ENCODE data around the gene DCUN1D1. TPM values are rescaled to one million over a fixed set of nuclear protein-coding genes. Genes with fewer than 3 reads are reported as not detected.

The DCUN1D1 gene
- total RNA-seq, 2 donors from 2014 or later, result 13.4 to 26.6 TPM

- Histone ChIP-seq H3K27ac (no peak overlapping the region), H3K9me3 (no peaks in the 10 kb centered on the region), H3K4me1 (ENCODE audit: control insufficient read depth in 1 of 2, low read depth in 2 of 2) (peaks cover 3 to 8% of the 10 kb centered on the region in 2 donors), H3K27me3 (replicated peaks; ENCODE audit: insufficient read depth) (no peaks in the 10 kb centered on the region), H3K4me3 (no peak overlapping the region), H3K36me3 (no peaks in the 10 kb centered on the region)
- no peak for ATAC-seq (ENCODE audit: insufficient number of reproducible peaks, low FRiP score, low read depth)
- no peak for TF ChIP-seq CTCF (IDR thresholded peaks at IDR 0.05)
- no peak for DNase-seq (ENCODE audit: low spot score)
Measured at GRCh38 chr3:182921665-182922355, 58.5 kb downstream of the DCUN1D1 start.

GRCh38 chr3:182920515-182921084 lies 59.7 kb downstream of the DCUN1D1 start:
- Histone ChIP-seq H3K27me3 (replicated peaks; ENCODE audit: insufficient read depth) (no peaks in the 10 kb centered on the region), H3K9me3 (no peaks in the 10 kb centered on the region), H3K27ac (peak overlapping the region in 1 of 2 donors; percentile 49), H3K36me3 (no peaks in the 10 kb centered on the region), H3K4me3 (no peak overlapping the region), H3K4me1 (ENCODE audit: control insufficient read depth in 1 of 2, low read depth in 2 of 2) (peaks cover 3 to 6% of the 10 kb centered on the region in 2 donors)
- ATAC-seq (ENCODE audit: insufficient number of reproducible peaks, low FRiP score, low read depth), result no peak
- no peak for DNase-seq (ENCODE audit: low spot score)
- no peak for TF ChIP-seq CTCF (IDR thresholded peaks at IDR 0.05)

GRCh38 chr3:182919866-182920357 lies 60.4 kb downstream of the DCUN1D1 start:
- ATAC-seq (ENCODE audit: insufficient number of reproducible peaks, low FRiP score, low read depth) (no peak), DNase-seq (ENCODE audit: low spot score) (no peak)
- Histone ChIP-seq H3K36me3 (no peaks in the 10 kb centered on the region), H3K9me3 (no peaks in the 10 kb centered on the region), H3K27me3 (replicated peaks; ENCODE audit: insufficient read depth) (no peaks in the 10 kb centered on the region), H3K4me3 (no peak overlapping the region), H3K27ac (peak overlapping the region in 1 of 2 donors; percentile 49), H3K4me1 (ENCODE audit: control insufficient read depth in 1 of 2, low read depth in 2 of 2) (peaks cover 0 to 3% of the 10 kb centered on the region in 2 donors)
- TF ChIP-seq CTCF (IDR thresholded peaks at IDR 0.05), result no peak

GRCh38 chr3:182917134-182917533 lies 63.2 kb downstream of the DCUN1D1 start:
- H3K36me3 ChIP-seq, result peaks cover 10% of the 10 kb centered on the region
- TF ChIP-seq CTCF (IDR thresholded peaks at IDR 0.05), result no peak
- peaks cover 0 to 3% of the 10 kb centered on the region in 2 donors for H3K4me1 ChIP-seq (ENCODE audit: control insufficient read depth in 1 of 2, low read depth in 2 of 2)
- H3K27me3 ChIP-seq (replicated peaks; ENCODE audit: insufficient read depth), result no peaks in the 10 kb centered on the region
- H3K9me3 ChIP-seq, result no peaks in the 10 kb centered on the region
- DNase-seq (ENCODE audit: low spot score) (no peak), ATAC-seq (ENCODE audit: insufficient number of reproducible peaks, low FRiP score, low read depth) (no peak)
- no peak overlapping the region for H3K4me3 ChIP-seq
- no peak overlapping the region for H3K27ac ChIP-seq

- Histone ChIP-seq H3K4me1 (ENCODE audit: control insufficient read depth in 1 of 2, low read depth in 2 of 2) (no peaks in the 10 kb centered on the region), H3K4me3 (no peak overlapping the region), H3K27ac (no peak overlapping the region), H3K36me3 (peaks cover 10% of the 10 kb centered on the region), H3K9me3 (no peaks in the 10 kb centered on the region), H3K27me3 (replicated peaks; ENCODE audit: insufficient read depth) (no peaks in the 10 kb centered on the region)
- DNase-seq (ENCODE audit: low spot score), result no peak
- ATAC-seq (ENCODE audit: insufficient number of reproducible peaks, low FRiP score, low read depth), result no peak
- TF ChIP-seq CTCF (IDR thresholded peaks at IDR 0.05), result no peak
Measured at GRCh38 chr3:182914341-182914740, 66.0 kb downstream of the DCUN1D1 start.
